HG02885 (cell line): ENCODE measurements around the gene PRSS21.

Source experiments
- ATAC-seq: cut with Tn5 transposase; IDR thresholded peaks from one replicate; pipeline ENCODE4 v1.9.1; 2021; ENCODE audit warnings: mild to moderate bottlenecking; ENCODE audit not compliant: unreplicated experiment, poor library complexity

Gene PRSS21

DNA sequence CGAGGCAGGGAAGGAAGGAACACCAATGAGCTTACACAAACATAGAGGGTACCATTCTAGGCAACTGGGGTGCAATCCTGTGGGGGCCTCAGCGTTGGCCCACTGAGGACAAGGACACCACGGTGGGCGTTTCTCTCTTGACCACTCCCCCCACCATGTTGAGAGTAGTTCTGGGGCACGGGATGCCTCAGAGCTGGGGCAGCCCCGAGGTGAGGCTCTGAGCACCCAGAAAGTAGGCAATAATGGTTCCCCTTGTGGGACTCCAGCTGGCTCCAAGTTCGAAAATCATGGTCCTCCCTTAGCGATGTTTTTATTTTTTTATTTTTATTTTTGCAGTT is 5.1 kb downstream of the PRSS21 start:
- ATAC-seq, result no peak

DNA sequence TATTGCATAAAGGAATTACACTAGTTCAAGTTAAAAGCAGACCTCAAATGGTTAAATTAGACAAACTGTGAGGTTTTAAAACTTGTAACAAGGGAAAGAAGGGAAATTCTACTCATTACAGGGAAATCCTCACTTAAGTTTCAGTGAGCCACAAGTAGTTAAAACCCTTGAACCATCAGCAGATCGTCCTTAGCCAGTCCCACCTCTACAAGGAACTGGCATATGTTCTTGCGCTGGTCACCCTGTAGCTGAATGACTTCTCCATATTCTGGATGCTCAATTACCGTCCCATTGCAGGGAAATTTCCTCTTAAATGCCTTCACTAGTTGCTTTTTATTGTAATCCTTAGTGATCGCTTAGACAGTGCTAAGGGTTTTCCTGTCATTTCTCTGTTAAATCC is 5.5 kb downstream of the PRSS21 start:
- ATAC-seq, result no peak

DNA sequence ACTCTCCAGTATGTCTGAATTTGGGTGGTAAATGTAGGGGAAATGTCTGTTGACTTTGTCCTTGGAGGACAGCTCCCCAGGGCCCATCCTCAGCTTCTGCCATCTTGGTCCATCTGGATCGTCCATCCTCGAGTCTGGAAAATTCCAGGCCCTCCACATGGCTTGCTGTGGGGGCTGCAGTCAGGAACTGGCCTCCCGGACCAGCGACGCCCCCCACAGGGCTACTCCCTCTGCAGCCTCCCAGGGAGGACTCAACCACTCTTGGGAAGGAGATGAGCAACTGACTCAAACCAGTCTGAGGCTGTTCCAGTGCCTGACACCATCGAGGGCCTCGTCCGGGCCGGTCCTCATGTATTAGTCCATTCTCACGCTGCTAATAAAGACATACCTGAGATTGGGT is 7.6 kb downstream of the PRSS21 start:
- no peak for ATAC-seq

DNA sequence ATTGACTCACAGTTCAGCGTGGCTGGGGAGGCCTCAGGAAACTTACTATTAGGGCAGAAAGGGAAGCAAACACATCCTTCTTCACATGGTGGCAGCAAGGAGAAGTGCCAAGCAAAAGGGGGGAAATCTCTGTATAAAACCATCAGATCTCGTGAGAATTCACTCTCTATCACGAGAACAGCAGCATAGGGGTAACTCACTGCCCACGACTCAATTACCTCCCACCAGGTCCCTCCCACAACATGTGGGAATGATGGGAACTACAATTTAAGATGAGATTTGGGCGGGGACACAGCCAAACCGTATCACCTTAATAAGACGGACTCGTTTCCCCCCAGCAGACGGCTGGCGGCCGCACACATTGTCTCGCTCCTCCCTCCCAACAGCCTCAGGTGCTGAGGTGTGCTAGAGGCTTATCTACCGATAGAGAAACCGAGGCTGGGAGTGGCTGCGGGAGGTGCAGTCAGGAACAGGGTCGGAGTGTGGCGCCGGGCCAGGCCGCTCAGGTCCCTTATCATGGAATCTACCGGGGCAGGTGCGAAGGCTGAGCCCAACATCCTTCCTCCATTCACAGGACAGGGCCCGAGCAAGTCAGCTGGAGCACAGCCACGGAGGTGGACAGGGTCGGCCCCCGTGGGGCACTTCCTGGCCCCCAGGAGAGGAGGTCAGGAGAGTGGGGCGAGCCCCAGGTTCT is 8.2 kb downstream of the PRSS21 start:
- no peak for ATAC-seq

DNA sequence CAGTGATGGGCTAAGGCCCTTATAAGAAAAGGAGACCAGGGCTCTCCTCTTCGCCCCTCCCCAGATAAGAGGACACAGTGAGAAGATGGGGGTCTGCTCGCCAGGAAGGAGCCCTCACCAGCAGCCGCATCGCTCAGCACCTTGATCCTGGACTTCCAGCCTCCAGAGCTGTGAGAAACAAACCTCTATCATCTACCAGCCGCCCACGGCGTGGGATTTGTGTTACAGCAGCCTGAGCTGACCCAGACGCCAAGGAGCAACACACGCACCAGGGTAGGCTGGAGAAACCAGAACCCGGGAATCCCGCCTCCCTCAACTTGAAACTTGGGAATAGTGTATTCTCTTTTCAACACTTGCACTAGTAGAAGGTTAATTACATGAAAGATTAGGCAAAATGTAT is 8.9 kb downstream of the PRSS21 start:
- no peak for ATAC-seq

DNA sequence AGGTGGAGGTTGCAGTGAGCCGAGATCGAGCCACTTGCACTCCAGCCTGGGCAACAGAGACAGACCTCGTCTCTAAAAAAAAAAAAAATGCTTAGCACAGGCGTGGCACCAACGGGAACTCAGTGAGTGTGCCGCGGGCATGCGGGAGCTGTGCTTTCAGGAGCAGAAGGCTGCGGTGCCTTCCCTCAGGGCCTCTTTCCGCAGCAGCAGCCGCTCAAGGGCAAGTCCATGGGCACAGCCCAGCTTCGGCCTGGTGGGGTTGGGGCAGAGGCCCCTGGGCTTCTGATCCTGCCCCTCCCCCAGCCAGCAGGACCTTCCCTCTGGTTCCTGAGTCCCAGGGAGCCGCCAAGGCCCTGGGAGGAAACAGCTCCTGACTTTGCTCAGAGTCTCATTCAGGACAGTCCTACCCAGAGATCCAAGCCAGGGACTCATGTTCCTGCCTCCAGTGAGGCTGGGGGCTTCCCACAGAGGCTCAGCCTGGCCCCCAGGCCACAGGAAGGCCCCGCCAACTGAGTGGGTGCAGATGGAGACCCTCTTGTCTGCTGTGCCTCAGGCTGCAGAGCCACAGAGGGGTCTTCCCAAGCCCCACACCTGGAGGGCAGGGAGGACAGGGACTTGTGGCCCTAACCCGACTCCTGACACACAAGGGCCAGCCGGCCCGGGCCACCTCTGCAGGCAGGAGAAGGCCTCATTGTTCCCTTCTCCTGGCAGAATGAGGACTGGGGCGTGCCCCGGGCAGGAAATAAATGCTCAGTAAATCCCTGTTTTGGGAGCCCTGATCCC is 9.7 kb downstream of the PRSS21 start:
- ATAC-seq, result no peak

DNA sequence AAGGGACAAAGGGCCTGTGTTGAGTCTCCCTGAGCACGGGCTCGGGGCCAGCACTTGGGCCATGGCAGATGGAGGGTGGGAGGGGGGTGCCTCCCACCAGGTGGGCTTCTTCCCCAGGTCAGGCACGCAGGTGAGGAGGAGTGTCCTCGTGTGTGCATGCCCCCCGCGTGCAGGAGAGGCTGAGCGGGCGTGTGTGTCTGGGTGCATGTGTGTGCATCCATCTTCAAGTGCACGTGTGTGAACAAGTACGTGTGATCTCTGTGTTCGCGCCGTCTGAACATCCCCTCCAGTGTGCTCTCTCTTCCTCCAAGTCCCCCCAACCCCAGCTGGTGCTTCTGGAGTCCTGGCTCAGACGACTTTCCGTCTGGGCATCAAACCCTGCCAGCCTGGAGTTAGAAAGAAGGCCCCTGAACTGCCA is 10.3 kb downstream of the PRSS21 start:
- ATAC-seq, result no peak

DNA sequence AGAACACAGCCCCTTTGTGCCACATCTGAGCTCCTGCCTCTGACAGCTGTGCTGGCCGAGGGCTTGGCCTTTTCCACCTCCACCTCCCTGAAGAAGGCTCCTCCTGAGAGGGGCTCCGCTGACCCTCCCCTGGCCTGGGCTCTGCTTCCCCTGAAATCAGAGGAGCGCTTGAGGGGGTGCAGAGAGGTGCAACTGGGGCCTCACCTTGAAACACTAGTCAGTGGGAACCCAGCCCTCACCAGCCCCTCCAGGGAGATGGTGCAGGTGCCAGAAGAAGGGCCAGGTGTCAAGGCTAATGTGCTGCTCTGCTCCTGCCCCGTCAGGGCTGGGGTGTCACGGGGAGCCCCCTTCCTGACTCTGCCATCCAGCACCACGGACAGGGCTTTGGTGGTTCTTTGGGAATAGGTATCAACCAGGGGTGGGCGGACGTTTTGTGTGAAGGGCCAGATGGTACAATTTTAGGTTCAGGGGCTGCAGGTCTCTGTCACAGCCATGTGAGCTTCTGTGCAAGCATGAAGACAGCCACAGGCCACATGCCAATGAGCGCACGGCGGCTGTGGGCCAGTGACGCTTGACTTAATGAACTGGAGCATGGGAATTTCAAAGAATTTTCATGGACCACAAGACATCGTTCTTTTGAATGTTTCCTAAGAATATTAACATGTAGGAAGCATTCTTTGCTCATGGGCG is 10.9 kb downstream of the PRSS21 start:
- no peak for ATAC-seq

DNA sequence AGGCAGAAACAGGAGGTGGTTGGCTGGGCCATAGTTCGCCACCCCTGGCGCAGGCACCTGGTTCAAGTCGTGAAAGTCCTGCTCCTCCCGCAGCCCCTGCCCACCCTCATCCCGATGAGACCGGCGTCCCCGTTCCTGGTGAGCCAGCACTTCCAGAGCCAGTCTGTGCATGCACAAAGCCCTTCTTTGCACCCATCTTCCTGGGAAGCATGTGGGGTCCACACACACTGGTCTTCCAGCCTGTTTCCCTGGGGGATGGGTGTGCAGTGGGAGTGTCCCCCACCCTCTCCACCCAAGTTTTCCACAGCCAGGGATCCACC is 11.4 kb downstream of the PRSS21 start:
- ATAC-seq, result no peak

DNA sequence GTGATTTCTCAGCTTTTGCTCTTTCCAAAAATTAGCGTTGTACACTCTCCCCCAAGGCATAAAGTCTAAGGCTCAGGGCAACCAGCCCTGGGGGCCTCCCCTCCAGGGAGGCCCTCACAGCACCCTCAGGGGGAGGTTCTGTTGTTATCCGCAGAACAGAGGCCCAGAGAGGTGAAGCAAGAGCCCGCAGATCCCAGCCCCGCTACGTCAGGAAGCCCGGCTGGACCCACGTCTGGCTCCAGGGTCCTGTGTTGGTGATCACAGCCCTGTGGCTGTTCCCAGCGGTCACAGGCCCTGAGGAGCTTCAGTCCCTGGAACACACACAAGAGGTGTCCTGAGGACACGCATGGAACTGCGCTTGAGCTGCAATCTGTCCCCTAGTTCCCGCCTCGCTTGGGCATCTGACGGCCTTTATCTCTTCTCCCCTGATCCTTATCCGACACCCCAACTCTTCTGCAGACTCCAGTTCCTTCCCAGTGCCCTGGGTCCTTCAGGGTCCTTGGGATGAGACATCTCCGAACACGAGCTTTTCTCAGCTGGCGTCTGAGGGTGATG is 11.9 kb downstream of the PRSS21 start:
- ATAC-seq, result no peak

DNA sequence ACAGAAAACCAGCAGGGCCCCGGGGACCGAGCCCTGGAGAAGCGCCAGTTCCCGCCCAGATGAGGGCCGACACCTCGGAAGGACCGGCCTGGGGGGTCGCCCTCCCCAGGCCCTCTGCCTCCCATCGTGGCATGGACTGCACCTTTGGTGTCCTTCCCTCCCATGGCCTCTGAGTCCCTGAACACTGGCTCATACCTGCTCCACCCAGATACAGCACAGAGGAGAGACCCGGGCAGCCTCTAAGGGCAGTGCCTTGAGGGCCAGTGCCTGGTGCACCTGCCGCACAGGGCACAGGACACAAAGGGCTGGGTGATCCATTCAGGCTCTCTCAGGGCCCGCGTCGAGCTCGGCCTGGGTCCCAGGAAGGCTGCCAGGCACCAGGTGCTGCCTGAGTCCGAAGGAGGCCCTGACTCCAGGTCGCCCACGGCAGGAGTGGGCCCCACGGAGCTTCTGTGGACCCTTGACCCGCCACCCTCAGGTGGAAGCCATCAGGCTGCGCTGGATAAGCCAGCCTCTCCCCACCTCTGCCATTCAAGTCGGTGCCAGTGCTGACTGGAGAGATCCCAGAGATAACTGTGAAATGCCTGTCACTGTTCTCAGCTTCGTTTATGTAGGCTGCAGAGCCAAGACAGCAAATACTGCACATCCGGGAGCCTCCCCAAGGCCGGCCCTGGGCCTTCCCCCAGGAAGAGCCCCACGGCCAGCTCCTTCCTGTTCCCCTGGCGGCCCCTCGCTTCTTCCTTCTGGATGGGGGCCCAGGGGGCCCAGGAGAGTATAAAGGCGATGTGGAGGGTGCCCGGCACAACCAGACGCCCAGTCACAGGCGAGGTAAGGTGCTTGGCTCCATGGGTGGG is 12.7 kb downstream of the PRSS21 start, which contains the start of gene ZG16B:
TSS of gene ZG16B (plus strand) at position 803 of the 854 bp plus-strand sequence. CDS start 139 bp downstream, outside the sequence.
- ATAC-seq, result no peak

DNA sequence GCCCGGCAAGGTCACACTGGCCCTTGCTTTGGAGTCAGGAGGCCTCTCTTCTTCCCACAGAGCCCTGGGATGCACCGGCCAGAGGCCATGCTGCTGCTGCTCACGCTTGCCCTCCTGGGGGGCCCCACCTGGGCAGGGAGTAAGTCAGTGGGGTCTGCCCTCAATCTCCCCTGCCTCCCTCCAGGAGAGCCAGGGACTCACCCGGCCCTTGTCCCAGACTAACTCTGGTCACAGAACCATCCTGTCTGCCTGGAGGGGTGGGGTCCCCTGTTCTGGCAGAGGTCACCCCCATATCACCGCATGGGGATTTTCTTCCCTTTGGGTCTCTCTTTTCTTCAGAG is 13.3 kb downstream of the PRSS21 start:
- no peak for ATAC-seq

DNA sequence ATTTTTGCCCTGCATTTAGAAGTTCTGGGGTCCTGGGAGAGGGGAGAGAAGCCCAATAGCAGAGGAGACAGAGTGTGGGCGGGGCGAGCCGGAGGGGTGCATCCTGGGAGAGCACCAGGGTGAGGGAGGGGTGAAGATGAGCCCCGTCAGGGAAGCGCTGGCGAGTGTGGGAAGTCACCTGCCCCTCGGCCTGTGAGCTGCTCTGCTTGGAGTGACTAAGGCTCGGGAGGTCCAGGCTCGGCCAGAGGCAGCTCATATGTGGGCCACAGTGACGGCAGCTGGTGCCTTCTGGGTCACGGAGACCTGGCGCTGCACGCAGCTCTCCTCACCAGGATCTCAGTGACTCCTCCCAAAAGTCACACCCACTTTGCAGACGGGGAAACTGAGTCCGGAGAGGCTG is 14.2 kb downstream of the PRSS21 start:
- no peak for ATAC-seq

DNA sequence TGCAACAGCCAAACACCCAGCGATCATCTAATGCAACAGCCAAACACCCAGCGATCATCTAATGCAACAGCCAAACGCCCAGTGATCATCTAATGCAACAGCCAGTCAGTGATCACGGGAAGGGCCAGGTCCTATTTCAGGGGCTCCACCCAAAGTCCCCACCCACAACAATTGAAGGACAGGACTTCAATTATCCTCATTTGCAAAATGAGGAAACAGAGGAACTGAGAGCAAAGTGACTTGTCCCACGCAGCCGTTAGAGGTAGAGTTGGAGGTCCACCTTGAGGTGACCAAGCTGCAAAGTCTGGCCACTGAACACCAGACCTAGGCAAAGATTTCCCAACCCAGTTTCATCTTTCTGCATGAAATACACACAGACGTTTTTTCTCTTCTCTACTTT is 16.7 kb downstream of the PRSS21 start:
- no peak for ATAC-seq

DNA sequence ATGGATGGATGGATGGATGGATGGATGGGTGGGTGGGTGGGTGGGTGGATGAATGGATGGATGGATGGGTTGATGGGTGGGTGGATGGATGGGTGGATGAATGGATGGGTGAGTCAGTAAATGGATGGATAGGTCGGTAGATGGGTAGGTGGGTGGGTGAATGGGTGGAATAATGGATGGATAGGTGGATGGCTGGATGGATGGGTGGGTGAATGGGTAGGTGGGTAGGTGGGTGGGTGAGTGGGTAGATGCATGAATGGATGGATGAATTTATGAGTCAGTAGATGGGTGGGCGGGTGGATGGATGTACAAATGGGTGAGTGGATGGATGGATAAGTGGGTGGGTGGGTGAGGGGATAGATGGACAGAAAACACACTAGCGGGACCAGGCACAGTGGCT is 17.9 kb downstream of the PRSS21 start:
- ATAC-seq, result no peak

DNA sequence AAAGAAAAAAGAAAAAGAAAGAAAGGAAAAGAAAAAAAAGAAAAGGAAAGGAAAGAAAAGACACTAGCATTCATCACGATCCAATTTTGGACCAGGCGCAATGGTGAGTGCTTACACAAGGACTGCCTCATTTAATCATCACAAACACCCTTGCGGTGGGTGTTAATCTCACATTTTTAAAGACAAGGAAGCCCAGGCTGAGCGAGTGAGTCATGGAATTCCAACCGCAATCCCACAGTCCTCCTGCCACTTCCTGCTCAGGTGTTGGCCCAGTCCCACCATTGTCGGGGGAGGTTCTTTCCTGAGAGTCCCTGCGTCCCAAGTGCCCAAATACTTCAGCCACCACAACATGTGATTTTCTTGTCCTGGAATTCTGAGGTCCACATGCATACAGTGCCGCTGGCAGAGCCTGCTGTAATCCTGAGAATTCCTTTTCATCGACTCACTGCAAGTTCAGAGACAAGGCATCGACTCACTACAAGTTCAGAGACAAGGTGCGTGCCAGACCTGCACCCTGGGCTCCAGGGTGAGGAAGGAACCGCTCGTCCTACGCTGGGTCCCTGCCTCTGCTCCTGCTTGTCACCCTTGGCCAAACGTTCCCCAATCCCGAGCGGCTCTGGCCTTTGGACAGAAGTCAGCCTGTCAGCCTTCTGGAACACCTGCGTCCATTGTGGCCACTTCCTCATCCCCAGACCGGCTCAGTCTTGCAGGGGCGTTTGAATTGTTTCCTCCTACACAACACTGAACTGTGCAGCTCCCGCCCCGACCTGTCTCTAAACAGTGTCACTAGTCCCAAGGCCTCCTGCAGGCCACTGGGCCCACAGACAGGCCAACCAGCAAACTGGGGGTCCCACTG is 18.8 kb downstream of the PRSS21 start:
- no peak for ATAC-seq

DNA sequence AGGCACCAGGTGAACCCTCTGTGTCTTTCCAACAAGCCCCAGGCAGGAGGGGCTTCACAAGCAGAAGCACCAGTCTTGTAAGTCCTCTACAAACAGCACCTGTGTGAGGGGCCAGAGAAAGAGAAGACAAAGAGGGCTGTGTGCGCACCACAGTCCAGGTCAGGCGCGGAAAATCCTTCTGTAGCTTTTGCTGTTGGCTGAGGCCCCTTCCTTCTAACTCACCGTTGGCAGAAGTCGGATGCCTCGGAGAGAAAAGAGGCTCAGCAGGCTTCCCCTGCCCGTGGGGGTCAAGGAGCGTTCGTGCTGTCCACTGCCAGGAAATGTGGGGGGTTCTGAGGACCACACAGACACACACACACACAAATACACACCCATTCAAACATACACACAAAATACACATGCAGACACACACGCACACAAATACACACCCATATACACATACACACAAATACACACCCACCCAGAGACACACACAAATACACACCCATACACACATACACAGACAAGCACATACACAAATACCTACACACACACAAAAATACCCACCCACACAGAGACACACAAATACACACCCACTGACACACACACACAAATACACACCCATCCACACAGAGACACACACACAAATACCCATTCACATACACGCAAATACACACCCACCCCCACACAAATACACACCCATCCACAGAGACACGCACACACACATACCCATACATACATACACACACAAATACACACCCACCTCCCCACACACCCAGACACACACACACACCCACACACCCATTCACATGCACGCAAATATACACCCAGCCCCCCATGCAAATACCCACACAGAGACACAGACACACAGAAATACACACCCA is 19.8 kb downstream of the PRSS21 start:
- no peak for ATAC-seq

DNA sequence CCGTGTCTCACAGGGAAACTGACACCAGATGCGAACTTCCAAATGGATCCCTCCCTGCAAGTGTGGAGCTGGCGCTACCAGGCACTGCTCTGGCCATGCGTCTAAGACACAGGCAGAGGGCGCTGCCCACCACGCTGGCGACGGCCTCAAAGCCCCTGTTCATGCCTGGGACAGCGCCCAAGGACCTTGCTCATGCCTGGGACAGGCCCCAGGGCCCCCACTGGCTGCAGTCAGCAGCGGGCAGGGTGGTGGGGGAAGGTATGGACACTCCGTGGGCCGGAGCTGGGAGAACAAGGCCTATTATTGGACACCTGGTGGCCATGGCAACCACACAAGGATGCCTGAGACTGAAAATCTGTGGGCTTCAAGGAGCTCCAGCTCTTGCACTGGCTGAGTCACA is 21.9 kb downstream of the PRSS21 start:
- ATAC-seq, result no peak
